Type B pancreatic cell (in vitro differentiated cells): ENCODE results near the gene DCC. TPM values are rescaled to one million over a fixed set of nuclear protein-coding genes. Genes with fewer than 3 reads are reported as not detected.

Source experiments
- DNase-seq: peaks from one replicate; pipeline ENCODE4 v3.0.0; 2021; ENCODE audit warnings: mixed read lengths; ENCODE audit not compliant: unreplicated experiment; ENCODE audit errors: extremely low spot score
- H3K27ac Mint-ChIP-seq: 2 replicates; pipeline ENCODE4 v1.8.0; 2021; ENCODE audit warnings: mild to moderate bottlenecking, mixed read lengths
- H3K27me3 Mint-ChIP-seq: 2 replicates; pipeline ENCODE4 v1.8.0; 2021; ENCODE audit warnings: mixed read lengths
- H3K36me3 Mint-ChIP-seq: 2 replicates; pipeline ENCODE4 v1.8.0; 2021; ENCODE audit warnings: mixed read lengths
- H3K4me1 Mint-ChIP-seq: one replicate; pipeline ENCODE4 v1.8.0; 2021; ENCODE audit warnings: mixed read lengths; ENCODE audit not compliant: unreplicated experiment
- H3K4me3 Mint-ChIP-seq: 2 replicates; pipeline ENCODE4 v1.8.0; 2021; ENCODE audit warnings: mild to moderate bottlenecking, mixed read lengths
- H3K9me3 Mint-ChIP-seq: 2 replicates; pipeline ENCODE4 v1.8.0; 2021; ENCODE audit warnings: mixed read lengths
- total RNA-seq: library from RNA; stranded (reverse); gene quantifications from 2 replicates; pipeline ENCODE4 v1.2.1, GENCODE V29; 2021; ENCODE audit warnings: low replicate concordance
- TF ChIP-seq, protein P1 (sequence below): fragments of 200-600 bp; sonication (generic); conservative IDR thresholded peaks from 2 replicates; pipeline ENCODE4 v1.5.0; 2021; ENCODE audit warnings: antibody characterized with exemption, mild to moderate bottlenecking

Gene DCC
- total RNA-seq, 1 donor from 2014 or later = 11.6 TPM

DNA sequence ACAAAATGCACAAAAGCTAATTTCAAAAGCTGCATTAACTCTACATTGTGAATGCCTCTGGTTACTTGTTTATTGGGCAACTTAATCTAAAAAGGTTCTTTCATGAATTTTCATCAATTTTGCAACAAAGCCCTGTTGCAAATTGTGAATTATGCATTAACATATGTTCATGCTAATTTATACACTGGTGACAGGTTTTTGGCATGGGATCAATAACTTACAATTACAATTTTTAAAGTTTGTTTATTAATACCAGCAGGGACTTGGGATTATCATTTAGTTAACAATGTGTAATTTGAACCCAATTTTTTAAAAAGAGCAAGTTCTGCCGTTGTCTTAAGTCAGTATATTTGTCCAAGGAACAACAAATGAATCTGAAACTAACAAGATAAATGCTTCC, 183.6 kb downstream of the DCC start:
- no peak for DNase-seq
- Mint-ChIP-seq H3K9me3 (no peaks in the 10 kb centered on the region), H3K36me3 (no peaks in the 10 kb centered on the region)

DNA sequence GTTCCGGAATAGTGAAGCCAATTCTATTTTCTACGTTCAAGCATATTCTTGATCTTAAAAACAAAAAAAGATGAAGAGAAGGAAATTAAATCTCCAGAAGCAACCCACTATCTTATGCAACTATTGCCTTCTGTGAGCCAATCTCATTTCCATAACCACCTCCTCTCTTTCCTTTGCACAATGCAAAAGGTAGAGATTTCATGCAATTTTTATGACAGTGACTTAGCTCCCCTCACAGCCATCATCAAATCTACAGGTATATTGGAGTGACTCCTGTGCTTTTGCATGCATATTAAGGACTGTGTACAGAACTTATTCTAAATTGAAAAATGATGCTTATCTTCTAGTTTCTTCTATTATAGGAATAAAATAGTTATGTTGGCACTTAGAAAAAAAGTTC, 191.8 kb downstream of the DCC start:
- Mint-ChIP-seq H3K9me3 (peaks cover 3% of the 10 kb centered on the region), H3K27me3 (no peaks in the 10 kb centered on the region), H3K4me1 (no peaks in the 10 kb centered on the region), H3K4me3 (no peak overlapping the region), H3K36me3 (no peaks in the 10 kb centered on the region), H3K27ac (no peak overlapping the region)
- no peak for DNase-seq
- TF ChIP-seq, protein P1, sequence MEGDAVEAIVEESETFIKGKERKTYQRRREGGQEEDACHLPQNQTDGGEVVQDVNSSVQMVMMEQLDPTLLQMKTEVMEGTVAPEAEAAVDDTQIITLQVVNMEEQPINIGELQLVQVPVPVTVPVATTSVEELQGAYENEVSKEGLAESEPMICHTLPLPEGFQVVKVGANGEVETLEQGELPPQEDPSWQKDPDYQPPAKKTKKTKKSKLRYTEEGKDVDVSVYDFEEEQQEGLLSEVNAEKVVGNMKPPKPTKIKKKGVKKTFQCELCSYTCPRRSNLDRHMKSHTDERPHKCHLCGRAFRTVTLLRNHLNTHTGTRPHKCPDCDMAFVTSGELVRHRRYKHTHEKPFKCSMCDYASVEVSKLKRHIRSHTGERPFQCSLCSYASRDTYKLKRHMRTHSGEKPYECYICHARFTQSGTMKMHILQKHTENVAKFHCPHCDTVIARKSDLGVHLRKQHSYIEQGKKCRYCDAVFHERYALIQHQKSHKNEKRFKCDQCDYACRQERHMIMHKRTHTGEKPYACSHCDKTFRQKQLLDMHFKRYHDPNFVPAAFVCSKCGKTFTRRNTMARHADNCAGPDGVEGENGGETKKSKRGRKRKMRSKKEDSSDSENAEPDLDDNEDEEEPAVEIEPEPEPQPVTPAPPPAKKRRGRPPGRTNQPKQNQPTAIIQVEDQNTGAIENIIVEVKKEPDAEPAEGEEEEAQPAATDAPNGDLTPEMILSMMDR = no peak

More for the DNA sequence above, 183.6 kb downstream of the DCC start:
- Mint-ChIP-seq H3K4me1 (no peaks in the 10 kb centered on the region), H3K4me3 (no peak overlapping the region), H3K27ac (no peak overlapping the region), H3K27me3 (no peaks in the 10 kb centered on the region)
- TF ChIP-seq, protein P1 = no peak

DNA sequence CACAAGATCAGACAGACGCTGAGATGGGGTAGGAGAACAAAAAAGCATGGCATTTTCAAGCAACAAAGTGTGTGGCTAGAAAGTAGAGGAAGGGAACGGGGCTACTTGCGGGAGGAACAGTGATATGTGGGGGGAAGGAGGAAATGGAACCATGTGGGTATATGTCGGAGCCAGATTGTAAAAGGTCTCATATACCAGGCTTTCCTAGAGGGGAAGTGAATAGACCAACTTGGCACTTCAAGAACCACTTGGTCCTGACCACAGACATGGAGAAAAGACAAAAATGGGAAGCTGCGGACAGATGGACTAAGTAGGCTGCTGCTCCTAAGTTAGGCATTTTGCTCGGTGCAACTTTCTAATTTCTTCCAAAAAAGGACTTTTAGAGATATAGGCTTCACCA, 196.0 kb downstream of the DCC start:
- no peaks in the 10 kb centered on the region for H3K36me3 Mint-ChIP-seq
- H3K9me3 Mint-ChIP-seq = no peaks in the 10 kb centered on the region
- no peak overlapping the region for H3K4me3 Mint-ChIP-seq
- no peak overlapping the region for H3K27ac Mint-ChIP-seq
- no peak for DNase-seq
- H3K27me3 Mint-ChIP-seq = no peaks in the 10 kb centered on the region
- no peaks in the 10 kb centered on the region for H3K4me1 Mint-ChIP-seq
- TF ChIP-seq, protein P1 = no peak

DNA sequence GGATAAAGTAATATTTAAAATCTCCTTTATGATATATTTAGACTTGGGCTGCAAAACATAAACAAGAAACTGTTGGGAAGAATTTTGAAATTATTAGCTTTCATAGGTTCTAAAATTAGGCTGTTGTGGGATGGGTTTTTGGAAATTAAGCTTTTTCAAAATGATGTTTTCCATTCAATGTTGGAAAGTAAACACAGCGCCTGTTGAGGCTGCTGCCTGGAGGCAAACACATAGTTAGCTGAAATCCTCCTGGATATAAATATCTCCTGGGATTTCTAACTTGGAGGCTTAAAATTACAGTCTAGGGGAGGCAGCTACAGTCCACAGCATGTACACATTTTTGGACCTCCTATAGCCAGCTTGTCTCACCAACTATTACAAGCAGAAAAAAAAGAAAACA, 197.3 kb downstream of the DCC start:
- TF ChIP-seq, protein P1 = no peak
- Mint-ChIP-seq H3K4me1 (no peaks in the 10 kb centered on the region), H3K9me3 (no peaks in the 10 kb centered on the region), H3K36me3 (no peaks in the 10 kb centered on the region), H3K27ac (no peak overlapping the region), H3K4me3 (no peak overlapping the region), H3K27me3 (no peaks in the 10 kb centered on the region)
- no peak for DNase-seq

DNA sequence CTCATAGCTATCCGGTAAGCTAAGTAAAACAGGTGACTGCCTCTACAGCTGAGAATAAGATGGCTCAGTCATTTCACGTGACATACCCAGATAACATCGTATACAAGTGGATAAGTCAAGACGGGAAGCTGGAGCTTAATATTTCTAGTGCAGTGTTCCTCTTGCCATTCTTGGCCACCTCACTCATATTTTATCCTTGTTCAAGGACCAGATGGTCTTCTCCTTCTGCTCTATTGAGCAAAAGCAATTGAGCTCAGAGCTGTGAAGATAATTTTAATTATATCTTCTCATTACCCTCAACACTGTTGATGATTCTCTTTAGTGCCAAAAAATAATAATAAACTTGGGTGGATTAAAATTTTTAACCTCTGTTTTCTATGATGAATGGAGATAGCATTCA, 201.1 kb downstream of the DCC start:
- no peak overlapping the region for H3K4me3 Mint-ChIP-seq
- TF ChIP-seq, protein P1 = no peak
- H3K27ac Mint-ChIP-seq = no peak overlapping the region
- no peaks in the 10 kb centered on the region for H3K4me1 Mint-ChIP-seq
- no peaks in the 10 kb centered on the region for H3K27me3 Mint-ChIP-seq
- no peaks in the 10 kb centered on the region for H3K36me3 Mint-ChIP-seq
- DNase-seq = no peak
- H3K9me3 Mint-ChIP-seq = no peaks in the 10 kb centered on the region

DNA sequence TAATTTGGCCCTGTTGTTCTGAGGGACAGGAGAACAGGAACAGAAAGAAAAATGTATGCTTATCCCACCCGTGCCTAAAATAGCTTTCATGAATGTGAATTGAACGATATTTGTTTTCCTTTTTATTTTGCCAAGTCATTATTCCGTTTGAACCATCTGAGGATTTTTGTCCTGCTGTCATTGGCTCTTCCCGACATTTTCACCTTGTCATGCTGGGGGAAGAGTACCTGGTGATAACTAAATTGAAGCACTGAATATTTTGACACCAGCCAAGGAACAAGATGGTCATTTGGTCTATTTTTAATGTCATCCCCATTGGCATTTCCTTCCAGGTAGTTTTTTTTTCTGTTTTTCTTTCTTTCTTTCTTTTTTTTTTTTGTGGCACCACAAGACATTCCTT, 204.1 kb downstream of the DCC start:
- H3K4me1 Mint-ChIP-seq = no peaks in the 10 kb centered on the region
- TF ChIP-seq, protein P1 = no peak
- H3K36me3 Mint-ChIP-seq = no peaks in the 10 kb centered on the region
- H3K9me3 Mint-ChIP-seq = no peaks in the 10 kb centered on the region
- H3K27me3 Mint-ChIP-seq = no peaks in the 10 kb centered on the region
- DNase-seq = no peak
- no peak overlapping the region for H3K27ac Mint-ChIP-seq
- no peak overlapping the region for H3K4me3 Mint-ChIP-seq
